NCI-H526 treated with DMSO at 0.1 percent for 48 hours (cell line): ENCODE data around the gene CENPX.
"Not testable (repeated sequence)": the region's sequence is repeated elsewhere in the genome, so short reads cannot be mapped to it uniquely, and the experiment has no call there.

Experiments used
- DNase-seq: peaks from one replicate; lab custom pipeline; 2025; lab: John Stamatoyannopoulos, UW

The CENPX gene

GRCh38 chr17:82039695-82040299, 17.1 kb upstream of the CENPX start:
- no peak for DNase-seq

- not testable (repeated sequence) for DNase-seq
Observed at GRCh38 chr17:82038796-82039409, 16.2 kb upstream of the CENPX start.

GRCh38 chr17:82037889-82038195, 15.2 kb upstream of the CENPX start:
- no peak for DNase-seq

GRCh38 chr17:82037092-82037888, 14.6 kb upstream of the CENPX start, which contains the start of gene DCXR:
Gene DCXR, minus strand, starts transcription at chr17:82037697. Its CDS starts 15 bp downstream, at chr17:82037682.
- DNase-seq, result peak; percentile 94

GRCh38 chr17:82036634-82037091, 14.0 kb upstream of the CENPX start:
- no peak for DNase-seq

DNA sequence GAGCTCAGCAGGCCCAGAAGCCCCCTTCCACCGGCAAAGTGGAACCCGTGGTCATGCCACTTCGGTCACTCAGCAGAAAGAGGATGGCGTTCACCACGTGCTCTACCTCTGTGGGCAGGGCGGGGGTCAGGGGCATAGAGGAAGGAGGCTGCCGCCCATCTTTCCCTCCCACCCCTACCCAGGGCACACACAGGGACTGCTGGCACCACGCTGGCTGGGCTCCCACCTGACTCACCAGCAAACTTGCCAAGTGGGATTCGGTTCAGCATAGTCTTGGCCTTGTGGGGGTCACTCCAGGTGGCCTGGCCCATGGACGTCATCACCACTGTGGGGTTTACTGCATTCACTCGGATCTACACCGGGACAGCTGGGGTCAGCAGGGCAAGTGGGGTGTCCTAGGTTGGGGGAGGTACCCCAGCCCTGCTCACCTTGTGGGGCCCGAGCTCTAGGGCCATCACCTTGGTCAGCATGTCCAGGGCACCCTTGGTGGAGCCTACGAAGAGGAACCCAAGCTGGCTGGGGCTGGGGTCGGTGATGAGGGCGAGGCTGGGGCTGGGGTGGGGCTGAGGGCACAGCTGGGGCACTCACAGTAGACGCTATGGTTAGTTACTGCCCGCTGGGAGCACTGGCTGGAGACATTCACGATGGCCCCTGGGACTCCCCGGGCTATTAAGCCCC, 13.4 kb upstream of the CENPX start:
- no peak for DNase-seq

- DNase-seq, result no peak
Observed at GRCh38 chr17:82035488-82035887, 12.8 kb upstream of the CENPX start.

GRCh38 chr17:82034371-82035011, 11.8 kb upstream of the CENPX start:
- no peak for DNase-seq

DNA sequence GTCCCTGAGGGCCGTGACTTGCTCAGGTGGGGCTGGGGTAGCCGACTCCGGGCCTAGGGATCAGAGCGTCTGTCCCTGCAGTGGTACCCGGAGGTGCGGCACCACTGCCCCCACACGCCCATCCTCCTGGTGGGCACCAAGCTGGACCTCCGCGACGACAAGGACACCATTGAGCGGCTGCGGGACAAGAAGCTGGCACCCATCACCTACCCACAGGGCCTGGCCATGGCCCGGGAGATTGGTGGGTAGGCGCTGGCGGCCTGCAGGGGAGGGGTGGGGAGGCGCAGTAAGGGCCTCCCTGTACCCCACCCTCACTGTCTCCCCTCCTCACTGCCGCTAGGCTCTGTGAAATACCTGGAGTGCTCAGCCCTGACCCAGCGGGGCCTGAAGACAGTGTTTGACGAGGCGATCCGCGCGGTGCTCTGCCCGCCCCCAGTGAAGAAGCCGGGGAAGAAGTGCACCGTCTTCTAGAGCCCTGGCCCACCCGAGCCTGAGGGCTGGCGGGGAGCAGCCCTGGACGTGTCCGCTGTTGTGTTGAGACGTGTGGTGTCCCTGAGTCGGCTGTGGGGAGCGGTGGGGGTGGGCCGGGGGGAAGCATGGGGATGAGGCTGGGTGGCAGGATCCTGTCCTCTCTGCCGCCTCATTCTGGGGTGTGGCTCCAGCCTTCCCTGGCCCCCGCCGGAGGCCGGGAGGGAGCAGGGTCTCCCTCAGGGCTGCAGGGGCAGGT, 10.8 kb upstream of the CENPX start:
- no peak for DNase-seq

DNA sequence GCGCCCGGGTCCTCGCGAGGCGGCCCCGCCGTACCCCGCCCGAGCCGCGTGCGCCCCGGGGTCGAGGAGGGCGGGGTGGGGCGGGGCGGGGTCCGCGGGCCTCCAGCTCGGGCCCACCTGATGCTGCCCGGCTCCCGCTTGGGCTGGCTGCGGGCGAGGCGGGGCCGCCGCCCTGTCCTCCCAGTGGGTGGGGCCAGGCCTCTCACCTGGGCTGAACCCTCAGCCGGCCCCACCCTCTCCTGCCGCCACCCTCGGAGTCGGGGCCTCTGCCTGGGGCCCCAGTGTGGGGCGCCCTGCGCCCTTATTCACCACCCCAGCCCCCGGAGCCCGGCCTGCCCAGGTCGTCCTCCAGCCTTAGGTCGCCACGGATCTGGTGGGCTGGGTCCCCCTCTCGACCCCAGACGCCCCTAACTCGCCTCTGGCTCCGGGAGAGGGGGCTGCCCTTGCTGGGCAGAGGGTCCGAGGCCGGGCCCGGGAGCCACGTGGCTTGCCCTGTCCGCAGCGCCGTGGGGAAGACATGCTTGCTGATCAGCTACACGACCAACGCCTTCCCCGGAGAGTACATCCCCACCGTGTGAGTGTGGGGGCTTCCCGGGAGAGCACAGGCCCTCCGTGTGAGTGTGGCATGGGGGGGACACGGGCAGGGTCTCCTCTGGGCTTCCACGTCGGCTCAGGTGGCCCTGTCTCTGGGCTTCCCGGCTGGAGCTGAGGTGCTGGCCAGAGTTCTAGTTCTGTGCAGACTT, 9.4 kb upstream of the CENPX start:
- DNase-seq, result peak; percentile 17

DNA sequence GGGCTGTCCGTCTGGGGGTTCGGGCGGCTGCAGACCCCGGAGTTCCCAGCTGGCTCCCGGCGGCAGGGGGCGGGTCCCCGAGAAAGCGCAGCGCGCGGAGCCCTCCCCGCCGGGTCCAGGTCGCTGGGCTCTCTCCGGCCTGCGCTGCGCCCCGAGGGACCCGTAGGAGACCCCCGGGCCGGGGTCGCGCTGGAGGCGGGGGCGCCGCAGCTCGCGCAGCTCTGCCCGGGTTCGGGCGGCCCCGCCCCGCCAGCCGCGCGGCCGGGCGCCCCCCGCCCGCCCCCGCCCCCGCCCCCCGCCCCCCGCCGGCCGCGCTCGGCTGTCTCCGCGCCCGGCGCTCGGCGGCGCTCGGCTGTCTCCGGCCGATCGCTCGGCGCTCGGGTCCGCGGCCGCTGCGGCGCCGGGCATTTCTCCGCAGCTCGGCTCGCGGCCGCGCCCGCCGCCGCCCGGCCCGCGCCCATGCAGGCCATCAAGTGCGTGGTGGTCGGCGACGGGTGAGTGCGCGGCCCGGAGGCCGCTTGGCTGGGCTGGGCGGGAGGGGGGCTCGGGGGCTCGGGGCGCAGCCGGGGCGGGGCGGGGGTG, 8.7 kb upstream of the CENPX start, which contains the start of gene RAC3:
Gene RAC3 (plus strand): TSS at position 376 of the 582 bp plus-strand sequence. CDS start 84 bp downstream, at position 460.
- no peak for DNase-seq

GRCh38 chr17:82030470-82031302, 8.0 kb upstream of the CENPX start:
- DNase-seq, result peak; percentile 37

DNA sequence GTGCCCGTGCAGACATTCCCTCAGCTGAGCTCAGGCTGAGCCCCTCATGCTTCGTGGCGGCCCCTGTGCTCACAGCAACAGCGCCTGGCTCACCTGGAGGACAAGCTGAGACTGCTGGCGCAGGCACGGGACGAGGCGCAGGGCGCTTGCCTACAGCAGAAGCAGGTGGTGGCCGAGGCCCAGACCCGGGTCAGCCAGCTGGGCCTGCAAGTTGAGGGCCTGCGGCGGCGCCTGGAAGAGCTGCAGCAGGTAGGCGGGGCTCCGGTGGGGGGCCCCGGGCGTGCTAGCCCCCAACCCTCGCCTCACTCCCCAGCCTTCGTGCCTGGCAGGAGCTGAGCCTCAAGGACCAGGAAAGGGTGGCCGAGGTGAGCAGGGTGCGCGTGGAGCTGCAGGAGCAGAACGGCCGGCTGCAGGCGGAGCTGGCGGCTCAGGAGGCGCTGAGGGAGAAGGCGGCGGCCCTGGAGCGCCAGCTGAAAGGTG, 7.4 kb upstream of the CENPX start:
- DNase-seq, result no peak

DNA sequence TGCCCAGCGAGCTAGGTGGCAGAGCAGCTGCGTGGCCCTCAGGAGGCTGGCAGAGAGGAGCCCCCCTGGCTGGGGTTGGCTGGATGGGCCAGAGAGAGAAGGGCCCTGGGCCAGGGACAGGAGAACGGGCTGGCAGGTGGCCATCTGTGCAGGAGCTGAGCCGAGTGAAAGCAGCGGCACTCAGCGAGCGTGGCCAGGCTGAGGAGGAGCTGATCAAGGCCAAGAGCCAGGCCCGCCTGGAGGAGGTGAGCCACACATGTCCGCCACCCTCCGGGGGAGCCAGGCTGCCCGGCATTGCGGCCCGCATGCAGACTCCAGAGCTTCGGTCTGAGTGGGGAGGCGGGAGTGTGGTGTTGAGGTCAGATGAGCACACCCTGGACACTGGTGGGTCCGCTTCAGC, 6.7 kb upstream of the CENPX start:
- DNase-seq, result no peak

- DNase-seq, result no peak
Observed at GRCh38 chr17:82028966-82029365, 6.3 kb upstream of the CENPX start.

- DNase-seq, result no peak
Observed at GRCh38 chr17:82028246-82028645, 5.6 kb upstream of the CENPX start.

DNA sequence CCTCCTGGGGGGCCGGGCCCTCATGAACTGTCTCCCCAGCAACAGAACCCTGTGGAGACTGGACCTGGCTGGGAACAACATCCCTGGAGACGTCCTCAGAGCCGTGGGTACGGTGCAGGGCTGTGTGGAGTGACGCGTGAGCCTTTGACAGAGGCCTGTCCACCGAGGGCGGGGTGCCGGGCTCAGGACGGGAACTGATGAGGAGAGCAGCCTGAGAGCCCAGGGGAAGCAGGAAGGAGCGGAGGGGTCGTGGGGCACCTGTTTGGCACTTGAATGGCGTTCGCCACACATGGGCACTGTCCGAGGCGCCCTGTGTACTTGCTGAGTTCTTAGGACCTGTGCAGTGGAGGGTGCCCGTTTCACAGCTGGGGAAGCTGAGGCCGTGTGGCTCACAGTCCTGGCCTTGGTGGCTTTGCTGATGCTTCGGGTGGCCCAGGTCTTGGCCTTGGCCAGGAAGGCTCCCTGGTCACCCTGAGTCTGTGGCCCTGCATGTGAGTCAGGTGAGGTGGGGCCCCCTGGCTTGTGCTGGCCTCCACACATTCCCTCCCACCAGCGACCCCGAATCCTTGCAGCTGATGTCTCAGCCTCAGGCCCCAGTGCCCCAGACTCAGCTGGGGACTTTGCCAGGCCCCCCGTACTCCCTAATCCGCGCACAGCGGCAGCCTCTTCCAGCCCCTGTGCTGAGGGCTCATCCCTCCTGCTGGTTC, 2.9 kb upstream of the CENPX start:
- no peak for DNase-seq

- DNase-seq, result no peak
Observed at GRCh38 chr17:82024859-82025258, 2.2 kb upstream of the CENPX start.
